ENCODE data around the gene DUOX1.

- TF ChIP-seq EZH2phosphoT487 (IDR thresholded peaks at IDR 0.05; ENCODE audit: insufficient read depth, low read depth) (no peak), EZH2 (IDR thresholded peaks at IDR 0.05; ENCODE audit: insufficient read depth, poor library complexity, severe bottlenecking) (no peak)
Observed at GRCh38 chr15:45181491-45182285, 51.9 kb downstream of the DUOX1 start.

All from GM23248 (cell line).